Measurements from ENCODE around the gene NAPB.

Gene NAPB

DNA sequence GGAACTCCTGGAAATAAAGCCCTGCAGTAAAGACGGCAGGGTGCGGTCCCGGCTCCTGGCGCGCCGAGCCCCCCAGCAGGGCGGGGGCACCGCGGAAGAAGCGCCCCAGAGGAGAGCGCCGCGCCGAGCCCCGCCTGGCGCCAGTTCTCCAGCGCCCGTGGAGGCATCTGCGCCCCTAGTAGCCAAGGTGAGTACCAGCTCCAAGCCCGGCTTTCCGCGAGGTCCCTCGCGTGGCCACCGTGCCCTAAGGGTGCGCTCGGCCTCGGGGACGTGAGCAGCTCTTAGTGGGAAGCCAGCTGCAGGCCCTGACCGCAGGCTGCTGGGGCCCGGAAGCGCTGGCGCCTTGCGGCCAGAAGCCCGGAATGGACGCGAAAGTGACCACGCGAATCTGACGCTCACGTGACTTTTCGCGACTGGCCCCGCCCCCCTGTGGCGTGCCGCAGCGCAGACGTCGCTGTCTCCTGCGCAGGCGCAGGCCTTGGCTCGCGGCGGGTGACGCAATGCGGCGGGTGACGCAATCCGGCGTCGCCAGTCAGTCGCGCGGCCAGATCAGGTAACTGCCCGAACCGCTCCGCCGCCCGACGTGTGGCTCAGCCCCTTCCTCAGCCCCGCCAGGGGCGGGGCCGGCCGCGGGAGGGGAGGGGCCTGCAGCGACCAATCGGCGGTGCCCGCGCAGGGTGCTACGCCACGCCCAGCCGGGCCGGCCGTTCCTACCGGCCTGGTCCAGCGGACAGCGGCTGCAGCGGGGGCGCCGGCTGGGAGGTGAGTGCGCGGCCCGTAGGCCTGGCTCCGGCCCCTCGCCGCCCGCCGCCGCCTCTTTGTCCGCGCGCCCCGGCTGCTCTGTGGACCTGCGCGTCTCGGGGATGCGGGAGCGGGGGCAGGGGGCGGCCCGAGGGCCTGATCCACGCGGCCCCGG lies 59.6 kb downstream of the NAPB start, which contains the start of gene GZF1:
GZF1 (plus strand) TSS at position 707 of the 916 bp plus-strand sequence. CDS start 2,202 bp downstream, outside the sequence.
- peaks cover 23 to 41% of the 10 kb centered on the region in 2 donors for H3K4me1 ChIP-seq (ENCODE audit: control insufficient read depth in 2 of 2, insufficient read depth in 2 of 2, low read length in 2 of 2)

DNA sequence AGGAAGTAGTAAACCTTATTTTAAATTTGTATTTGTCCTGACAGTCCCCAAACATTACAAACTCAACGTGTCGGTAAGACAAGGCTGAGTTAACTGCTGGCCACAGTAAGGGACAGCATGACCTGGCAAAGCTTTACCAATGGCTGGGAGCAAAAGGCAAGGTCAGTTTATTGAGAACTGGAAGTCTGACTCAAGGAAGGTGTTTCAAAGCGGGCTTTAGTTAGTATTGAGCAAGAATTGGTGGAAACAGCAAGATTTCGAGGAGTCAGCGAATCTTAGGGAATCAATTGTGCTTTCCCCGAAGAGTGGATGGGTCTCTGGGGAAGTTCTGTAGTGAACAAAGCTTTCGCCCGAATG lies 60.2 kb downstream of the NAPB start:
- H3K4me1 ChIP-seq (ENCODE audit: control insufficient read depth in 2 of 2, insufficient read depth in 2 of 2, low read length in 2 of 2) = peaks cover 23 to 41% of the 10 kb centered on the region in 2 donors
- peak overlapping the region; percentile 98 to 99 for H3K9ac ChIP-seq (ENCODE audit: low read depth in 1 of 2, low read length in 2 of 2)
- no peaks in the 10 kb centered on the region for H3K9me3 ChIP-seq (ENCODE audit: control insufficient read depth in 2 of 2, low read length in 2 of 2)
- H3K27me3 ChIP-seq (ENCODE audit: control insufficient read depth in 2 of 2, insufficient read depth in 2 of 2, low read length in 2 of 2) = no peaks in the 10 kb centered on the region
- peak overlapping the region; percentile 99 for H3K27ac ChIP-seq (ENCODE audit: low read depth in 2 of 2, low read length in 2 of 2)
- peaks cover 5 to 16% of the 10 kb centered on the region in 2 donors for H3K36me3 ChIP-seq (ENCODE audit: control insufficient read depth in 2 of 2, insufficient read depth in 2 of 2, low read length in 2 of 2)
- peak overlapping the region; percentile 87 to 91 for H3K4me3 ChIP-seq (ENCODE audit: low read length in 2 of 2)

More for the DNA sequence above, 59.6 kb downstream of the NAPB start, which contains the start of gene GZF1:
- no peaks in the 10 kb centered on the region for H3K9me3 ChIP-seq (ENCODE audit: control insufficient read depth in 2 of 2, low read length in 2 of 2)
- peak within 1 kb of the TSS; percentile 98 to 99 for H3K9ac ChIP-seq (ENCODE audit: low read depth in 1 of 2, low read length in 2 of 2)
- H3K27ac ChIP-seq (ENCODE audit: low read depth in 2 of 2, low read length in 2 of 2) = peak within 1 kb of the TSS; percentile 99
- peaks cover 5 to 16% of the 10 kb centered on the region in 2 donors for H3K36me3 ChIP-seq (ENCODE audit: control insufficient read depth in 2 of 2, insufficient read depth in 2 of 2, low read length in 2 of 2)
- peak within 1 kb of the TSS; percentile 87 to 91 for H3K4me3 ChIP-seq (ENCODE audit: low read length in 2 of 2)
- no peaks in the 10 kb centered on the region for H3K27me3 ChIP-seq (ENCODE audit: control insufficient read depth in 2 of 2, insufficient read depth in 2 of 2, low read length in 2 of 2)

DNA sequence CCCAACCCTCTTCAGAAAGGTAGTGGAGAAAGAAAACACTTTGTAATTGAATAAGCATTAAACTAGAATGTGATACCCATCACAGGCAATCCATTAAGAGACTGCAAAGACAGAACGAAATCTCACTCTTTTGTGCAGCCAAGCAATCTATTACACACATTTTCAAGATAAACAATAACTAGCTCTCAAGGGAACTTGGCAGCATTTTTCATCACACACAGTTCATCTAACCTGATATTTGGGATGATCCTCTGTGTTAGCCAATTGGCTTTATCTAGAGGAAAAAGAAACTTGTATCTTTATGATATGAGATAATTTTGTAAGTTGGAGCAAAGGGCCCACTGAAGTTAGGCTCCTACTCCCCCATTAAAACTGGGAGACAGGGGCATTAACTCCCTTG lies 60.8 kb downstream of the NAPB start:
- peak overlapping the region; percentile 99 for H3K27ac ChIP-seq (ENCODE audit: low read depth in 2 of 2, low read length in 2 of 2)
- H3K27me3 ChIP-seq (ENCODE audit: control insufficient read depth in 2 of 2, insufficient read depth in 2 of 2, low read length in 2 of 2) = no peaks in the 10 kb centered on the region
- H3K4me1 ChIP-seq (ENCODE audit: control insufficient read depth in 2 of 2, insufficient read depth in 2 of 2, low read length in 2 of 2) = peaks cover 23 to 35% of the 10 kb centered on the region in 2 donors
- no peaks in the 10 kb centered on the region for H3K9me3 ChIP-seq (ENCODE audit: control insufficient read depth in 2 of 2, low read length in 2 of 2)
- H3K9ac ChIP-seq (ENCODE audit: low read depth in 1 of 2, low read length in 2 of 2) = peak overlapping the region; percentile 98 to 99
- H3K4me3 ChIP-seq (ENCODE audit: low read length in 2 of 2) = peak overlapping the region in 1 of 2 donors; percentile 87
- H3K36me3 ChIP-seq (ENCODE audit: control insufficient read depth in 2 of 2, insufficient read depth in 2 of 2, low read length in 2 of 2) = peaks cover 5 to 15% of the 10 kb centered on the region in 2 donors

DNA sequence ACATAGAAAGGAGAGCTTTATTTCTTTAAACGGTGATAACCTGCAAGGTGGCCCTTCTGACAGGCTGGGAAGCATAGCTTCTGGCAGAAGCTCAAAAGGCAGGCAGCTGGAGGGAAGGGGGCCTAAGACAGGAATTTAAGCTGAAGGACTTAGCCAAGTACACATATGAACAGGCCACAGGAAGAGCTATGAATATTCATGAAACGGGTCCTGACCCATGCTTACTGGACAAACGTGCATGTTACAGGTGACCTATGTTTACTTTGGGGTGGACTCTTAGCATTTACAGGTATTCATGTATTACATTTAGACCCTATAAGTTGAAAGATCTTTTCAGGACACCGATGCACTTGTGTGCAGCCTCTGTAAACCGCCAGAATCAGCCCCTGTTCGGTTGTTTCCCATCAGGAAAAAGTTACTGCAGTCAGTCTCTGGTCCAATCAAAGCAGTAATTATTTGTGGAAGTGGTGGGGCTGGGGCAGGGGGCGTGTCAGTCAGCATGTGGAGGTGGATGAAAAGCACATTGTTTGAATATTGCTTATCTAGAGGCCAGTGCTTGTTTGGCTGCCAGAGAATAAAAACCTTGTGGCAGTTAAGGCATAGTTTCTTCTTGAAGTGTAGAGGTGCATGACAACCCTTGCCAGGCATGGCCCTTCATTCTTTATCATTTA lies 62.2 kb downstream of the NAPB start:
- H3K9ac ChIP-seq (ENCODE audit: low read depth in 1 of 2, low read length in 2 of 2) = peak overlapping the region; percentile 66 to 93
- H3K27ac ChIP-seq (ENCODE audit: low read depth in 2 of 2, low read length in 2 of 2) = peak overlapping the region; percentile 87 to 91
- no peaks in the 10 kb centered on the region for H3K27me3 ChIP-seq (ENCODE audit: control insufficient read depth in 2 of 2, insufficient read depth in 2 of 2, low read length in 2 of 2)
- peaks cover 6 to 11% of the 10 kb centered on the region in 2 donors for H3K36me3 ChIP-seq (ENCODE audit: control insufficient read depth in 2 of 2, insufficient read depth in 2 of 2, low read length in 2 of 2)
- H3K4me1 ChIP-seq (ENCODE audit: control insufficient read depth in 2 of 2, insufficient read depth in 2 of 2, low read length in 2 of 2) = peaks cover 23 to 35% of the 10 kb centered on the region in 2 donors
- H3K9me3 ChIP-seq (ENCODE audit: control insufficient read depth in 2 of 2, low read length in 2 of 2) = no peaks in the 10 kb centered on the region
- peak overlapping the region in 1 of 2 donors; percentile 71 for H3K4me3 ChIP-seq (ENCODE audit: low read length in 2 of 2)

DNA sequence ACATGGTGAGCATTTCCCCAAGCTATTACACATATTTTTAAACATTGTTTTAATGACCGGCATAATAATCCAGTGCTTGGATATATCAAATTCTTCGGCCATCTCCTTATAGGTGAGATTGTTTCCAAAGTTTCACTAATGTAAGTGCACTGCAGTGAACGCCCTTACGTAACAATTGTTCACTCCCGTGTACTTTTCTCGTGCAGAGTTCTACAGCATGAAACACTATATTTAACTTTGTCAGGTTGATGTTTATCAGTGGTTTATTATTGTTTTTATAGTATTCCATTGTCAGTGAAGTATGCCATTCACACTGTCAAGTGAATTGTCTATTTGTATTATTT lies 62.8 kb downstream of the NAPB start:
- no peaks in the 10 kb centered on the region for H3K27me3 ChIP-seq (ENCODE audit: control insufficient read depth in 2 of 2, insufficient read depth in 2 of 2, low read length in 2 of 2)
- peaks cover 23 to 35% of the 10 kb centered on the region in 2 donors for H3K4me1 ChIP-seq (ENCODE audit: control insufficient read depth in 2 of 2, insufficient read depth in 2 of 2, low read length in 2 of 2)
- H3K9me3 ChIP-seq (ENCODE audit: control insufficient read depth in 2 of 2, low read length in 2 of 2) = no peaks in the 10 kb centered on the region
- peaks cover 6 to 15% of the 10 kb centered on the region in 2 donors for H3K36me3 ChIP-seq (ENCODE audit: control insufficient read depth in 2 of 2, insufficient read depth in 2 of 2, low read length in 2 of 2)
- peak overlapping the region; percentile 87 to 91 for H3K27ac ChIP-seq (ENCODE audit: low read depth in 2 of 2, low read length in 2 of 2)
- H3K4me3 ChIP-seq (ENCODE audit: low read length in 2 of 2) = peak overlapping the region; percentile 71 to 88
- H3K9ac ChIP-seq (ENCODE audit: low read depth in 1 of 2, low read length in 2 of 2) = peak overlapping the region; percentile 66 to 93

DNA sequence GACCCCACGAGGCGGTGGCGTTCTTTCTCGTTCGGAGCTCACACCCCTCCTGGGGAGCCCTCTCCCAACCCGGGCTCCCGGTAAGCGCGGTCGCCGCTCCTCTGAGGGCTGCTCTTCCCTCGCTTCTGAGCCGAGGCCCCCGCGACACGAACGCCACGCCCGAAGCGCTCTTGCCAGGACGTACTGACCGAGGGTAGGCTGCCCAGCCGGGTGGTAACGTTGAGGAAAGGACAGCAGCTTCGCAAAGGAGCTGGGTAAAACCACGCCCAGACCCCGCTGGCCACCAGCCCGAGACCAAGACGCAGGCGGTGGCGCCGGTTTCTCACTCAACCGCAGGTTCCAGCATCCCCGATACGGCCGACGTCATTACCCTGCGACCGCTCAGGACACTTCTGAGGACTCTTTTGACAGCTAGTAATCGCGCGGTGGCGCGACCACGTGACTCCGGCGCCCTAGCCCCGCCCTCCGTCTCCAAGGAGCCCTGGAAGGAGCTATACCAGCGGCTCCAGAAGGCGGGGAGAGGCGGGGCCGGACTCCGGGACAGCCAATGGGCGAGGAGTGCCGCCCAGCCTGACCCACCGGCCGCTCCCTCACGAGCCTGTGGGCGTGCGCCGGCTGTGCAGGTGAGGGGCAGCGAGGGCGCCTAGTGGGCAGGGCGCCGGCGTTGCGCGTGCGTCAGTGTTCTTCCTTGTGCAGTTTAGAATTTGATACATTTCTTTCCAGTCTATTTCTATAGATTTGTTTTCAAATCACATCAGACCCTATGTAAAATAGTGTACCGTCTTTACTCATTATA lies 63.3 kb downstream of the NAPB start:
- Histone ChIP-seq H3K36me3 (ENCODE audit: control insufficient read depth in 2 of 2, insufficient read depth in 2 of 2, low read length in 2 of 2) (peaks cover 6 to 15% of the 10 kb centered on the region in 2 donors), H3K9me3 (ENCODE audit: control insufficient read depth in 2 of 2, low read length in 2 of 2) (no peaks in the 10 kb centered on the region), H3K27me3 (ENCODE audit: control insufficient read depth in 2 of 2, insufficient read depth in 2 of 2, low read length in 2 of 2) (no peaks in the 10 kb centered on the region), H3K27ac (ENCODE audit: low read depth in 2 of 2, low read length in 2 of 2) (peak overlapping the region; percentile 97), H3K4me3 (ENCODE audit: low read length in 2 of 2) (peak overlapping the region; percentile 88 to 91), H3K4me1 (ENCODE audit: control insufficient read depth in 2 of 2, insufficient read depth in 2 of 2, low read length in 2 of 2) (peaks cover 17 to 30% of the 10 kb centered on the region in 2 donors), H3K9ac (ENCODE audit: low read depth in 1 of 2, low read length in 2 of 2) (peak overlapping the region; percentile 91 to 93)

DNA sequence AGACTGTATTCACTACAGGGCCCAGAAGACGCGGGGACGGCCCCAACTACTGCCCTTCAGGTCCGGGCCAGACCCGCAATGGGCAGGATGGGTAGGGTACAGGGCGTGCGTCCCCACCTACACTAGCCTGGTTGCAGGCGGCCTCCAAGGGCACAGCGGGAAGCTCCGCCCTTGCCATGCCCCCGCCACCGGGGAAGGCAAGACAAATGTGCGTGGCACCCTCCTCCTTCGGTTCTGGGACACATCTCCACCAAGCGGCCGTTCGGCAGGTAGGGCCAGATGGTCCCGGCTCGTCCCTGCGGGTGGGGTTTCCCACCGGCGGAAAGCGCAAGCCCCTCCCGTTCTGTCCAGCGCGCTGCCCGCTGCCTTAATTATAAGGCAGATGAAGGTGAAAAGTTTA lies 65.1 kb downstream of the NAPB start:
- Histone ChIP-seq H3K4me3 (ENCODE audit: low read length in 2 of 2) (no peak overlapping the region), H3K36me3 (ENCODE audit: control insufficient read depth in 2 of 2, insufficient read depth in 2 of 2, low read length in 2 of 2) (peaks cover 6 to 15% of the 10 kb centered on the region in 2 donors), H3K27ac (ENCODE audit: low read depth in 2 of 2, low read length in 2 of 2) (no peak overlapping the region), H3K9me3 (ENCODE audit: control insufficient read depth in 2 of 2, low read length in 2 of 2) (no peaks in the 10 kb centered on the region), H3K4me1 (ENCODE audit: control insufficient read depth in 2 of 2, insufficient read depth in 2 of 2, low read length in 2 of 2) (peaks cover 22 to 33% of the 10 kb centered on the region in 2 donors), H3K27me3 (ENCODE audit: control insufficient read depth in 2 of 2, insufficient read depth in 2 of 2, low read length in 2 of 2) (no peaks in the 10 kb centered on the region), H3K9ac (ENCODE audit: low read depth in 1 of 2, low read length in 2 of 2) (no peak overlapping the region)

DNA sequence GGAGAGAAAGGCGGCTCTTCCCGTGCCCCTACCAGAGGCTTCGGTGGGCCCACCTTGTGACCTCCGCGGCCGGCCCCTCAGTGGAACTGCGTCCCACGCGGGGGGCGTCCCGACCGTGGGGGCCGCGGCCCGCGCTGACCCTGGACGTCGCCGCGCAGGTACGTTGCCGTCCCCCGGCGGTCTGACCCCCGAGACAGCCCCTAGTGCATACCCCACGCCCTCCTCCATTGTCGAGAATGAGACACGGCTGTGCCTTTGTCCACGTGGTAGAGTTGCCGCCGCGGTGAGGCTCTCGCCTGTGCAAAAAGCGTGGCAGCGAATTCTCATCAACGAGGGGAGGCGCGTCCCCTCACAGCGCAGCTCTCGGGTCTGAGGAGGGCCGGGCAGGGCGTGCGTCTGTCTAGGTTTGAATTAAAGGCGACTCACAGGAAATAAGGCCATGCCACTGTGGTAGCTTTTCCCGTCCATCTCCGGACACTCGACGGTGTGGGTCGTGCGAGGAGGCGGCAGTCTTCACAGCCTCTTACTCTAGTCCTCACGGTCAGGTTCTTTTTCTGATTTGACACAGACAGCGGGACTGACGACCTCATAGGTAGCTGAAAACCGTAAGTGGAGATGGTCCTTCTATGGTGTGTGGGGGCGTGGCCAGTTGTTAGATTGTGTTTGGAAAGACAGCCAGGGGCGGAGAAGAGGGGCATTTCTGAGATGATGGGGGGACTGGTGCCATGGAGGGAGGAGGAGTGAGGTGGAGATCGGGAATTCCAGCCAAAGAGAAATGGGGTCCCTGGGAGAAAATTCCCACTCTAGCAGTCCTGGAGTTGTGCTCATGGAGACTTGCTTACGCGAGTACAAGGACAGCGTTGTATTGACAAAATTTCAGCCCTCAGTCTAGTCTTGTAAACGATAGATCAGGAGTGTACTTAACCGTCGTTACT lies 70.1 kb downstream of the NAPB start:
- Histone ChIP-seq H3K9me3 (ENCODE audit: control insufficient read depth in 2 of 2, low read length in 2 of 2) (no peaks in the 10 kb centered on the region), H3K9ac (ENCODE audit: low read depth in 1 of 2, low read length in 2 of 2) (peak overlapping the region; percentile 84 to 97), H3K4me1 (ENCODE audit: control insufficient read depth in 2 of 2, insufficient read depth in 2 of 2, low read length in 2 of 2) (peaks cover 16 to 19% of the 10 kb centered on the region in 2 donors), H3K27me3 (ENCODE audit: control insufficient read depth in 2 of 2, insufficient read depth in 2 of 2, low read length in 2 of 2) (no peaks in the 10 kb centered on the region), H3K27ac (ENCODE audit: low read depth in 2 of 2, low read length in 2 of 2) (peak overlapping the region; percentile 99), H3K36me3 (ENCODE audit: control insufficient read depth in 2 of 2, insufficient read depth in 2 of 2, low read length in 2 of 2) (peaks cover 6 to 15% of the 10 kb centered on the region in 2 donors), H3K4me3 (ENCODE audit: low read length in 2 of 2) (peak overlapping the region; percentile 70 to 89)

Data from mucosa of rectum (tissue), 2 donors.